Adrenal gland (tissue), 5 donors: ENCODE data around the gene UBA52.

Experiments
- POLR2A ChIP-seq, 2 donors: fragments of 450-650 bp; IDR thresholded peaks; one replicate each; pipeline ENCODE4 v1.6.1; 2017; ENCODE audit warnings: antibody characterized with exemption in 2 of 2, mild to moderate bottlenecking in 2 of 2, moderate library complexity in 1 of 2
- TF ChIP-seq, protein P1 (sequence below), 6 experiments: fragments of 450-650 bp in 4 of 6; fragments of 200-600 bp in 2 of 6; sonication (generic) in 1 of 6; IDR thresholded peaks; 1 replicate in 5 of 6; 2 replicates in 1 of 6; pipeline versions ENCODE4 v1.5.1 to v1.8.0; 2016 to 2021; ENCODE audit warnings: antibody characterized with exemption in 6 of 6, mild to moderate bottlenecking in 2 of 6, moderate library complexity in 1 of 6
- donor health status: DM: no; HTN: no; CAD: no.

DNA sequence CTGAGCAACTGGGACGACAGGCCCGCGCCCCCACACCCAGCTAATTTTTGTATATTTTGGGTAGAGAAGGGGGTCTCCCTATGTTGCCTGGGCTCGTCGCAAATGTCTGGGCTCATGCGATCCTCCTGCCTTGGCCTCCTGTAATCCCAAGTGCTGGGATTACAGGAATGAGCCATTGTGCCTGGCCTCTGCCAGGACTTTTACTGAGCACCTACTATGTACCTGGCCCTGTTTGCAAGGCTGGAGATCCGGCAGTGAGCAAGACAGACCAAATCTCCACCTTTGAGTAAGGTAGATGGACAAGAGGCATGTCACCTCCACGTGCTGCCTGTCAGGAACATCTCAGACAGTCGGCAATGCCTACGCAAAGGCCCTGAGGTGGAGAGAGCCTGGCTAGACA lies 35.2 kb upstream of the UBA52 start:
- TF ChIP-seq, protein P1, sequence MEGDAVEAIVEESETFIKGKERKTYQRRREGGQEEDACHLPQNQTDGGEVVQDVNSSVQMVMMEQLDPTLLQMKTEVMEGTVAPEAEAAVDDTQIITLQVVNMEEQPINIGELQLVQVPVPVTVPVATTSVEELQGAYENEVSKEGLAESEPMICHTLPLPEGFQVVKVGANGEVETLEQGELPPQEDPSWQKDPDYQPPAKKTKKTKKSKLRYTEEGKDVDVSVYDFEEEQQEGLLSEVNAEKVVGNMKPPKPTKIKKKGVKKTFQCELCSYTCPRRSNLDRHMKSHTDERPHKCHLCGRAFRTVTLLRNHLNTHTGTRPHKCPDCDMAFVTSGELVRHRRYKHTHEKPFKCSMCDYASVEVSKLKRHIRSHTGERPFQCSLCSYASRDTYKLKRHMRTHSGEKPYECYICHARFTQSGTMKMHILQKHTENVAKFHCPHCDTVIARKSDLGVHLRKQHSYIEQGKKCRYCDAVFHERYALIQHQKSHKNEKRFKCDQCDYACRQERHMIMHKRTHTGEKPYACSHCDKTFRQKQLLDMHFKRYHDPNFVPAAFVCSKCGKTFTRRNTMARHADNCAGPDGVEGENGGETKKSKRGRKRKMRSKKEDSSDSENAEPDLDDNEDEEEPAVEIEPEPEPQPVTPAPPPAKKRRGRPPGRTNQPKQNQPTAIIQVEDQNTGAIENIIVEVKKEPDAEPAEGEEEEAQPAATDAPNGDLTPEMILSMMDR (IDR thresholded peaks at IDR 0.05), result no peak
- no peak for TF ChIP-seq POLR2A (IDR thresholded peaks at IDR 0.05)
